GM21786 (cell line): Measurements from ENCODE around the gene XPO4.
"Not testable (repeated sequence)": the region's sequence is repeated elsewhere in the genome, so short reads cannot be mapped to it uniquely, and the experiment has no call there.

Source experiments
- ATAC-seq: cut with Tn5 transposase; IDR thresholded peaks from one replicate; pipeline ENCODE4 v1.9.1; 2021; ENCODE audit not compliant: unreplicated experiment

XPO4 gene

GRCh38 chr13:20902438-20903163, at the start of gene XPO4:
TSS of gene XPO4 (minus strand) at chr13:20902746. CDS start at chr13:20902738, 8 bp downstream.
- peak; percentile 91 for ATAC-seq

GRCh38 chr13:20948001-20948400, 45.5 kb upstream of the XPO4 start:
- ATAC-seq, result not testable (repeated sequence)

- no peak for ATAC-seq
These were observed 43.4 kb upstream of the XPO4 start for GRCh38 chr13:20945952-20946383.

DNA sequence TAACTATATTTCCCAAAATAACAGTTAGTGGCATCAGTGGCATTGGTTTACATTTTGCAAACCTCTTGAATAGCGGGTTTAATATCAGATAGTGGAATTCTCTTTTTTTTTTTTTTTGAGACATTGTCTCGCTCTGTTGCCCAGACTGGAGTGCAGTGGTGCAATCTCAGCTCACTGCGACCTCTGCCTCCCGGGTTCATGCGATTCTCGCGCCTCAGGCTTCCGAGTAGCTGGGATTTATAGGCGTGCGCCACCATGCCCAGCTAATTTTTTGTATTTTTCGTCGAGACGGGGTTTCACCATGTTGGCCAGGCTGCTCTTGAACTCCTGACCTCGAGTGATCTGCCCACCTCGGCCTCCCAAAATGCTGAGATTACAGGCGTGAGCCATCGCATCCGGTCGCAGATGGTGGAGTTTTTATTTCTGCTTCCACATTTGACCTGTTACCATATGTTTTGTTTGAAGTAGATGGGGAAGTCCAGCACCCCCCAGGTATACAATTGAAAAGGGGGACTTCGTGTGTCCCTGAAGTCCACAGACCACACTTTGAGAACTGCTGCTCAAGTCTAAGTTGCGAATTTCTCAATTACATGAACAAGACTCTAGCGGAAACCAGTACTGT, 40.5 kb upstream of the XPO4 start:
- ATAC-seq, result no peak

- ATAC-seq, result not testable (repeated sequence)
These were observed 38.0 kb upstream of the XPO4 start for GRCh38 chr13:20940511-20940910.

- ATAC-seq, result no peak
These were observed 37.5 kb upstream of the XPO4 start for GRCh38 chr13:20940083-20940482.

- ATAC-seq, result no peak
These were observed 37.1 kb upstream of the XPO4 start for GRCh38 chr13:20939662-20940061.

DNA sequence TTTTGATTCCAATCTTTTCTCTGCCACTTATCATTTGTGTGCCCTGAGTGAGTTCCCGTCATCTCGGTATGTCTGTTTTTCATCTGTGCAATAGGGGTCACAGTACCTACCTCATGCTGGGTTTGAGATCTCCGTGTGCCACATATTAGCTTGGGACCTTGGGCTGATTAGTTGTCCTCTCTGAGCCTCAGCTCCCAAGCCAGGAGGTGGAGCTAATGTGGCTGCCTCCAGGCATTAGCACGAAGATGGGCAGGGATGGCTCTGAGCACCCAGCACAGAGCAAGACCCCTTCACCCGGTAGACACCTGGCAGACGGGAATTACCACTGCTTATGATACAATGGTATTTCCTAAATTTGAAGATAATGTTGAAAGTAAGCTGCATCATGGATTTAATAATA, 35.8 kb upstream of the XPO4 start:
- ATAC-seq, result no peak

DNA sequence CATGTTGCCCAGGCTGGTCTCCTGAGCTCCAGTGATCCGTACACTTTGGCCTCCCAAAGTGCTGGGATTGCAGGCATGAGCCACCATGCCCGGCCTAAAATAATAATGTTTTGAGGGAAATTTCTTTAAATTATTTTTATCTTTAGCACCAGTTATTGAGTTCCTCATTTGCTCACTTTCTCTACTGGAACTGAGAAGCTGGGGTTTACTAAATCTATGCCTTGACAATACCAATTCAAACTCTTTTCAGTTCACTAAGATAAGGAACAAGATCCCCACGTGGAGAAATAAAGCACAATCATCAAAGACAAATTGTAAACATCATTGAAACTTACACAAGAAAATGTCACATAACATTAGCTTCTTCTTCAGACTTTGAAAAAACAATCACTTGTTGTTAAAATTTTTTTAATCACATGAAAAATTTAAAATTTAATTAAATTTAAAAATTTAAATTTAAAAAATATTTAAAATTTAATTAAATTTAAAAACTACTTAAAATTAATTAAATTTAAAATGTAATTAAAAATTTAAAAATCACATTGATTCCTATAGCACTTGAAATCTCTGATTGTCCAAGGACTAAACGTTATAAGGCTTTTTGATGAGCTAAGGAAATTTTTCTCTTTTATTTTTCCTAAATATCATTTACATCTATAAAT, 25.2 kb upstream of the XPO4 start:
- no peak for ATAC-seq

DNA sequence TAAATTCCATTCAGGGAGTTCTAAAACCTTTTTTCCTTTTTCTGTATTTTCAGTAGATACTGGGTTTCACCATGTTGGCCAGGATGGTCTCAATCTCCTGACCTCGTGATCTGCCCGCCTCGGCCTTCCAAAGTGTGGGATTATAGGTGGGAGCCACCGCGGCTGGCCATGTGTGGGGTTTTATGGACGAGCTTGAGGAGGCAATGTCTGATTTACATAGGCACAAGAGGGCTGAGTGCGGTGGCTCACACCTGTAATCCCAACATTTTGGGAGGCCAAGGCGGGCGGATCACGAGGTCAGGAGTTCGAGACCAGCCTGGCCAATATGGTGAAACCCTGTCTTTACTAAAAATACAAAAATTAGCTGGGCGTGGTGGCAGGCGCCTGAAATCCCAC, 22.8 kb upstream of the XPO4 start:
- ATAC-seq, result not testable (repeated sequence)

GRCh38 chr13:20924758-20925394, 22.3 kb upstream of the XPO4 start:
- ATAC-seq, result no peak

- no peak for ATAC-seq
These were observed 20.7 kb upstream of the XPO4 start for GRCh38 chr13:20923272-20923671.

GRCh38 chr13:20921572-20921971, 19.0 kb upstream of the XPO4 start:
- ATAC-seq, result no peak

- not testable (repeated sequence) for ATAC-seq
These were observed 13.1 kb upstream of the XPO4 start for GRCh38 chr13:20915676-20916075.

DNA sequence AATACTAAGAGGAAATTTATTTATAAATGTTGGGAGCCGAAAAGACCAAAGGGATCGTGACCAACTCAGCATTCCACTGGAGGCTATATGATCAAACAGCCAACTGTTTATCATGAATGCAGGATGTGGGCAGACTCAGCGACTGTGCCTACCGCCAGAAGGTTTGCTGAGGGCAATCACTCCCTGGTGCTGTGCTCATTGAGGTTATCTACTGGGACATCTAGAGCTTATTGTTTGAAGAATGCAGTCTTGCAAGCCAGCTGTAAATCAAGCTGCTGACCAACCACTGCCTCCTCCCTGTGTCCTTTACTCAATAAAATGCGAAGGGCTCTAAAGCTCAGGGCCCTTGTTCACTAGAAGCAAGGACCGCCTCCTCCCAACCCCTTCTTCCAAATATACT, 8.5 kb upstream of the XPO4 start:
- ATAC-seq, result no peak

DNA sequence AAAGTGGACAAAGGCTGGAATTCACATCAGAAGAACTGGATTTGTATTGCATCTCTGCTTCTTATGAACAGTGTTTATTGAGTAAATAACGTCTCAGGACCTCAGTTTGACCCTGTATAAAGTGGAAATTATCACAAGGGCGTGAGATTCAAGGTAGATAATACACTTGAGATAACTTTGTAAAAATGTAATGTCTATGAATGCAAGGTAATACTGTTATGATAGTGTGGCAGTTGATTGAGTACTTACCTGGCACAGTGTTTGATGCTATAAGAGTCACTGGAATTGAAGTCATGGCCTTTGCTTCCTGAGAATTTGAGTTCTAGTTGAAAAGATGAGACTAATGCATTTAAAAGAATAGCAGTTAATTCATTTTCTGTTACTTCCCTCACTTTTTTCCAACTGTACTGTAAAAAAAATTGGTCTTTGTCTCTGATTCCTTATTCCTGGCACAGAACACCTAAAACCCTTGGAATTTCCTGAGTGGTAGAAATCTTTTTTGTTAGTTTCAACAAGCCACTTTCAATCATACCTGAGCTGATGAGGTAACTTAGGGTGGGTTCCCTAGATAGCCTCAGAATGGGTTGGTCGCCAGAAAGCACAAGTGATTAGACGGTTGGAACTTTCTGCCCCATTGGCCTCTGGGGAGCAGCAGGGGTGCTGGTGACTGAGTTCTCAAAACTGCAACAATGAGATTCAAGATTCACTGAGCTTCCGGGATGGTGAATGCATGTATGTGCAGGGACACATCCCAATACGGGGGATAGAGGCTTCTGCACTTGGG, 6.4 kb upstream of the XPO4 start:
- no peak for ATAC-seq

GRCh38 chr13:20904908-20905307, 2.4 kb upstream of the XPO4 start:
- ATAC-seq, result no peak

- no peak for ATAC-seq
These were observed 574 bp upstream of the XPO4 start for GRCh38 chr13:20903164-20903475.

DNA sequence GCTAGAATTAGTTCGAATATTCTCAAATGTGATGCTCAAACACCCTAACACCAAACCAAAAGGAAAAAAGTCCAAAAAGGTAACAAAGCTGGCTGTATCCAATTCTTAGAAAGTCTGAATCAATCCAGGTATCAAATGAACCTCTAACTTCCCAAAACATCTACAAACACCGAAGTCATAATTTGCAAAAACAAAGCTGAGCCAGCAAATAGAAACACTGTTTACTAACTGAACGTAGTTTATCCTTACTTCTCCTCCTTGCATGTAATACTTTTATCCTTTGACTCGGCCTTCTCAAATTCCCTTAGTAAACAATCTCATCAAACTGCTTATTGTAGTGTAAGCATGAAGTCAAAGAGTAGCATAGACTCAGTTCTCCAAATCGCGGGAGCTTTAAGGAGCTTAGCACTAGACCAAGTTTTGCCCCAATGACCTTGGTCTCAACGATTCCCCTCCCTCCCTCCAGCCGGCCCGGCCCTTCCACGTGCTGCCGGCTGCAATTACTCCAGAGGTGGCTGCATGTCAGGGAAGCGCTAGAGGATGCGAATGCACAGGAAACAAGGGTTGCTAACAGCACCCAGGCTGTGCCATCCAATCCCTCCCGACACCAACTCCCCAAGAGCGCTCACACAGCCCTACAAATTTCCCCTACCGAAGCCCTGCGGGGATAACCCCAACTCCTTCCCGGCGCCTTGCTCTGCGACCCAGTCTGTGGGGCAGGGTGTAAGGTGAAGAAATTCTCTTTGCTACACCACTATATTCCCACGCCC, 693 bp downstream of the XPO4 start:
- peak; percentile 33 for ATAC-seq

DNA sequence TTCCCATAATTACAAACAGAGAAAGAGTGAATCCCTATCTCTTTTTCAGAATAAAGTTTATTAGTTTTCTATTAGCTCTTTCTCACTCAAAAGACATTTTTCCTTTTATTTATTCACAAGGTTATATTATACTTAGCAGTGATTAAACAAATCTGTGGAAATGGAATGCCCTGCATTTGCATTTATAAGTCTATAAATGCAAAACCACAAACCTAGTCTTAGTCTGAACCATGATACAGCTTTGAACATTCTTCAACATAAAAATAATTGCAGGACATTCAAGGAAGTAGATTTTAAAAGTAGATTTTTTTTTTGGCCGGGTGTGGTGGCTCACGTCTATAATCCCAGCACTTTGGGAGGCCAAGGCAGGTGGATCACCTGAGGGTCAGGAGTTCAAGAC, 8.3 kb downstream of the XPO4 start:
- no peak for ATAC-seq
